Dedifferentiated amniotic fluid mesenchymal stem cell (primary cell): ENCODE measurements around the gene PEBP1.

Source experiments
- DNase-seq: peaks from one replicate; pipeline ENCODE4 v3.0.0-alpha.2; 2016; ENCODE audit errors: extremely low spot score

PEBP1 gene

GRCh38 chr12:118193958-118194357, 58.0 kb downstream of the PEBP1 start:
- no peak for DNase-seq
